Spleen (tissue), 7 donors: Measurements from ENCODE around the gene HES4.

ENCODE experiments used
- POLR2A ChIP-seq, 3 donors: fragments of 450-650 bp; IDR thresholded peaks; one replicate each; pipeline ENCODE4 v1.5.1; 2017; ENCODE audit warnings: antibody characterized with exemption in 3 of 3, mild to moderate bottlenecking in 1 of 3
- TF ChIP-seq, protein P1 (sequence below), 11 experiments: fragments of 200-600 bp in 7 of 11; fragments of 450-650 bp in 4 of 11; sonication (generic) in 4 of 11; IDR thresholded peaks in 8 of 11; conservative IDR thresholded peaks in 3 of 11; 1 replicate in 7 of 11; 2 replicates in 4 of 11; pipeline versions ENCODE4 v1.4.0 to v1.8.0; 2016 to 2021; ENCODE audit warnings: antibody characterized with exemption in 11 of 11, inconsistent platforms in 4 of 11, mild to moderate bottlenecking in 1 of 11
- donor health status: DM: no; HTN: no; CAD: no; lungs with moderate emphysema.
- donor health status: DM: no; HTN: no; CAD: no.
- donor health status: DM: no; HTN: no; CAD: no.

DNA sequence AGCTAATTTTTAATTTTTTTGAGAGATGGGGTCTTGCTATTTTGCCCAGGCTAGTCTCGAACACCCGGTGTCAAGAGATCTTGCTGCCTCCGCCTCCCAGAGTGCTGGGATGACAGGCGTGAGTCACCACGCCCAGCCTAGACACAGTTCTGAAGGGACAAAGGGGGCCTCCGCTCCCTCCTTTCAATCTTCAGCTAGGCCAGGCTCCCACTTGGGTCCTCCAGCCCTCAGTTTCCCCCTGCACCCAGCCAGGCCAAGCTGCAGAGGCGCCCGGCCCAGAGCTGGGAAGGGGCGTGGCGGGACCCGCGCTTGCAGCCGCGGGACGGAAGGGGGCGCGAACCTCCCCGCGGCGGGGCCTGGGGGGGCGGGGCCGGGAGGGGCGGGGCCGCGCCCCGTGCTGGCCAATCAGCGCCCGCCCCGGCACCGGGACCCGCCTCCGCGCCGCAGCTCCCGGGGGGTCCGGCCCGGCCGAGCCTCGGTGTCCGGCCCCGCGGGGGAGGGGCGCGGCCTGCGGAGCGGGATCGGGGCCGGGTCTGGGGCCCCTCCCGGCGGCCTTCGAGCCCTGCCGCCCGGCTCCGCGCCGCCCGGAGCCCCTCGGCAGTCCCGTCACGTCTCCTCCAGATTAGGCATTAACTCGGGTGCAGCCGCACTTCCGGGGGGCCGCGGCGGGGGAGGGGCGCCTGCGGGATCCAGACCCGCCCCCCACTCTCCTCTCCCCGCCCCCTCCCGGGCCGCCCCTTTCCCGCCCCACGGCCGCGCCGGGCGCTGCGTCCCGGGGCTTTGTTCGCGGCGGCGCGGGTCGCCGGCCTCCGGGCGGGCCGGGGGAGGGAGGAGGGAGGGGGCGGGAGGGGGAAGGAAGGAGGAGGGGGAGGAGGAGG, 19.5 kb upstream of the HES4 start:
- no peak for TF ChIP-seq POLR2A (IDR thresholded peaks at IDR 0.05)
- TF ChIP-seq, protein P1, sequence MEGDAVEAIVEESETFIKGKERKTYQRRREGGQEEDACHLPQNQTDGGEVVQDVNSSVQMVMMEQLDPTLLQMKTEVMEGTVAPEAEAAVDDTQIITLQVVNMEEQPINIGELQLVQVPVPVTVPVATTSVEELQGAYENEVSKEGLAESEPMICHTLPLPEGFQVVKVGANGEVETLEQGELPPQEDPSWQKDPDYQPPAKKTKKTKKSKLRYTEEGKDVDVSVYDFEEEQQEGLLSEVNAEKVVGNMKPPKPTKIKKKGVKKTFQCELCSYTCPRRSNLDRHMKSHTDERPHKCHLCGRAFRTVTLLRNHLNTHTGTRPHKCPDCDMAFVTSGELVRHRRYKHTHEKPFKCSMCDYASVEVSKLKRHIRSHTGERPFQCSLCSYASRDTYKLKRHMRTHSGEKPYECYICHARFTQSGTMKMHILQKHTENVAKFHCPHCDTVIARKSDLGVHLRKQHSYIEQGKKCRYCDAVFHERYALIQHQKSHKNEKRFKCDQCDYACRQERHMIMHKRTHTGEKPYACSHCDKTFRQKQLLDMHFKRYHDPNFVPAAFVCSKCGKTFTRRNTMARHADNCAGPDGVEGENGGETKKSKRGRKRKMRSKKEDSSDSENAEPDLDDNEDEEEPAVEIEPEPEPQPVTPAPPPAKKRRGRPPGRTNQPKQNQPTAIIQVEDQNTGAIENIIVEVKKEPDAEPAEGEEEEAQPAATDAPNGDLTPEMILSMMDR (IDR thresholded peaks at IDR 0.05 in 8 of 11, conservative IDR thresholded peaks at IDR 0.05 in 3 of 11), result peak; percentile 7 to 86 (median 70)
